ACC112 (cell line): ENCODE data around the gene MAB21L4.

ENCODE experiments used
- H2AFZ ChIP-seq: fragments of 200-600 bp; sonication (generic); one replicate; pipeline ENCODE4 v1.6.0; 2017; ENCODE audit warnings: antibody characterized with exemption, low read length; ENCODE audit not compliant: unreplicated experiment
- H3K27ac ChIP-seq: fragments of 200-600 bp; sonication (generic); 2 replicates; pipeline ENCODE4 v1.5.1; 2014; ENCODE audit warnings: low read depth, mild to moderate bottlenecking, antibody characterized with exemption, low read length, moderate library complexity
- H3K27me3 ChIP-seq: fragments of 200-600 bp; sonication (generic); 2 replicates; pipeline ENCODE4 v1.6.1; 2014; ENCODE audit warnings: mild to moderate bottlenecking, antibody characterized with exemption, low read length, moderate library complexity, mixed read lengths; ENCODE audit not compliant: insufficient read depth
- H3K36me3 ChIP-seq: fragments of 200-600 bp; sonication (generic); 2 replicates; pipeline ENCODE4 v1.6.1; 2016; ENCODE audit warnings: mild to moderate bottlenecking, antibody characterized with exemption, low read length, moderate library complexity, mixed read lengths; ENCODE audit not compliant: insufficient read depth
- H3K4me1 ChIP-seq: fragments of 200-600 bp; sonication (generic); one replicate; pipeline ENCODE4 v1.6.1; 2016; ENCODE audit warnings: low read length, mixed read lengths; ENCODE audit not compliant: insufficient read depth, unreplicated experiment, control insufficient read depth
- H3K4me3 ChIP-seq: fragments of 200-600 bp; sonication (generic); 2 replicates; pipeline ENCODE4 v1.5.1; 2014; ENCODE audit warnings: mild to moderate bottlenecking, low read depth, low read length
- H3K79me2 ChIP-seq: fragments of 200-600 bp; sonication (generic); one replicate; pipeline ENCODE4 v1.6.0; 2016; ENCODE audit warnings: low read length; ENCODE audit not compliant: control insufficient read depth, unreplicated experiment, insufficient read depth

Gene MAB21L4

GRCh38 chr2:240865391-240865790, 30.6 kb downstream of the MAB21L4 start:
- Histone ChIP-seq H3K27ac (no peak overlapping the region), H3K4me1 (no peaks in the 10 kb centered on the region), H3K27me3 (peaks cover 20% of the 10 kb centered on the region), H3K36me3 (no peaks in the 10 kb centered on the region), H2AFZ (no peak overlapping the region), H3K79me2 (no peaks in the 10 kb centered on the region), H3K4me3 (no peak overlapping the region)

- H2AFZ ChIP-seq = no peak overlapping the region
- no peak overlapping the region for H3K4me3 ChIP-seq
- no peak overlapping the region for H3K27ac ChIP-seq
- H3K36me3 ChIP-seq = no peaks in the 10 kb centered on the region
- H3K4me1 ChIP-seq = no peaks in the 10 kb centered on the region
- H3K79me2 ChIP-seq = no peaks in the 10 kb centered on the region
- peaks cover 20% of the 10 kb centered on the region for H3K27me3 ChIP-seq
Measured at GRCh38 chr2:240864475-240864874, 31.5 kb downstream of the MAB21L4 start.

GRCh38 chr2:240861547-240861946, 34.4 kb downstream of the MAB21L4 start:
- H3K36me3 ChIP-seq = no peaks in the 10 kb centered on the region
- H2AFZ ChIP-seq = no peak overlapping the region
- peaks cover 17% of the 10 kb centered on the region for H3K27me3 ChIP-seq
- no peaks in the 10 kb centered on the region for H3K79me2 ChIP-seq
- H3K4me3 ChIP-seq = no peak overlapping the region
- H3K27ac ChIP-seq = no peak overlapping the region
- H3K4me1 ChIP-seq = no peaks in the 10 kb centered on the region

GRCh38 chr2:240858871-240859270, 37.1 kb downstream of the MAB21L4 start:
- no peaks in the 10 kb centered on the region for H3K36me3 ChIP-seq
- no peaks in the 10 kb centered on the region for H3K4me1 ChIP-seq
- no peaks in the 10 kb centered on the region for H3K79me2 ChIP-seq
- no peak overlapping the region for H3K27ac ChIP-seq
- no peak overlapping the region for H3K4me3 ChIP-seq
- no peak overlapping the region for H2AFZ ChIP-seq
- peaks cover 9% of the 10 kb centered on the region; the same call in 1 of the 2 replicates for H3K27me3 ChIP-seq

GRCh38 chr2:240858321-240858720, 37.6 kb downstream of the MAB21L4 start:
- no peaks in the 10 kb centered on the region for H3K4me1 ChIP-seq
- no peaks in the 10 kb centered on the region for H3K36me3 ChIP-seq
- H3K4me3 ChIP-seq = no peak overlapping the region
- no peak overlapping the region for H2AFZ ChIP-seq
- peaks cover 3% of the 10 kb centered on the region; the same call in 1 of the 2 replicates for H3K27me3 ChIP-seq
- no peak overlapping the region for H3K27ac ChIP-seq
- no peaks in the 10 kb centered on the region for H3K79me2 ChIP-seq

GRCh38 chr2:240857039-240858008, 38.6 kb downstream of the MAB21L4 start:
- H3K4me3 ChIP-seq = no peak overlapping the region

GRCh38 chr2:240856151-240856980, 39.6 kb downstream of the MAB21L4 start:
- Histone ChIP-seq H3K27me3 (no peaks in the 10 kb centered on the region), H3K27ac (no peak overlapping the region), H3K79me2 (no peaks in the 10 kb centered on the region), H3K36me3 (no peaks in the 10 kb centered on the region), H3K4me1 (no peaks in the 10 kb centered on the region), H2AFZ (no peak overlapping the region), H3K4me3 (no peak overlapping the region)

More at GRCh38 chr2:240857039-240858008, 38.6 kb downstream of the MAB21L4 start:
- Histone ChIP-seq H3K36me3 (no peaks in the 10 kb centered on the region), H3K79me2 (no peaks in the 10 kb centered on the region), H3K27ac (no peak overlapping the region), H3K27me3 (no peaks in the 10 kb centered on the region), H2AFZ (no peak overlapping the region), H3K4me1 (no peaks in the 10 kb centered on the region)

- Histone ChIP-seq H3K79me2 (no peaks in the 10 kb centered on the region), H3K36me3 (no peaks in the 10 kb centered on the region), H3K4me1 (no peaks in the 10 kb centered on the region), H3K27ac (no peak overlapping the region), H3K27me3 (no peaks in the 10 kb centered on the region), H2AFZ (no peak overlapping the region), H3K4me3 (no peak overlapping the region)
Measured at GRCh38 chr2:240855670-240856069, 40.3 kb downstream of the MAB21L4 start.

- Histone ChIP-seq H3K79me2 (no peaks in the 10 kb centered on the region), H3K27ac (no peak overlapping the region), H3K4me3 (no peak overlapping the region), H3K4me1 (no peaks in the 10 kb centered on the region), H3K27me3 (no peaks in the 10 kb centered on the region), H3K36me3 (no peaks in the 10 kb centered on the region), H2AFZ (no peak overlapping the region)
Measured at GRCh38 chr2:240852671-240853314, 43.2 kb downstream of the MAB21L4 start.
